CD1c-positive myeloid dendritic cell (primary cell): ENCODE results near the gene ARFGAP3.
"Not testable (repeated sequence)": the region's sequence is repeated elsewhere in the genome, so short reads cannot be mapped to it uniquely, and the experiment has no call there.

Source experiments
- DNase-seq: peaks from one replicate; pipeline ENCODE4 v3.0.0-alpha.2; 2016; ENCODE audit errors: extremely low spot score

The ARFGAP3 gene

GRCh38 chr22:42769238-42769573 lies 87.9 kb downstream of the ARFGAP3 start:
- no peak for DNase-seq

DNA sequence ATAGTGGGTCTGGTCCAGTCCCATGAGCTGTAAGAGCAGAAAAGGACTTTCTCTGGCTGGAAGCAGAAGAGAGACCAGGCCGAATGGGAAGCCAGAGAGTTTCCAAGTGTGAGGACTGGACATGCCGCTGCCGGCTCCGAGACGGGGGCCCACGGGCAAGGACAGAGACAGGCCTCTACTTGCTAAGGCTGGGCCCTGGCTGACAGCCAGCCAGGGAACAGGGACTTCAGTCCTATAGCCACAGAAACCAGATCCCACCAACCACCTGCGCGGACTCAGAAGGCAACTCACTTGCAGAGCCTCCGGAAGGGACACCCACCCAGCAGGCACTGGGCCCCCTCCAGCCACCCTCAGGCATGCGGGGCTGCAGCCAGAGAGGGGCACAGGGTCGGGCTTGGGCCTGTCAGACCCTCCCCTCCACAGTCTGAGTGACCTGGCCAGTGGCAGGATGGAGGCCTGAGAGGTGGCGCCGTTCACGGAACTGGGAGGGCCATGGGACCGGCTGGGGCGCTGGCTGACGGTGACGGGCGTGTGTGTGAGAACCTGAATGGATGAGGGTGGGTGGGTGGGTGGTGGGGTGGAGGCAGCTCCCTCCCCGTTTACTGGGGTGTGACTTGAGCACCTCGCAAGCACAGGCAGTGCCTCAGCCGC lies 88.6 kb downstream of the ARFGAP3 start:
- no peak for DNase-seq

DNA sequence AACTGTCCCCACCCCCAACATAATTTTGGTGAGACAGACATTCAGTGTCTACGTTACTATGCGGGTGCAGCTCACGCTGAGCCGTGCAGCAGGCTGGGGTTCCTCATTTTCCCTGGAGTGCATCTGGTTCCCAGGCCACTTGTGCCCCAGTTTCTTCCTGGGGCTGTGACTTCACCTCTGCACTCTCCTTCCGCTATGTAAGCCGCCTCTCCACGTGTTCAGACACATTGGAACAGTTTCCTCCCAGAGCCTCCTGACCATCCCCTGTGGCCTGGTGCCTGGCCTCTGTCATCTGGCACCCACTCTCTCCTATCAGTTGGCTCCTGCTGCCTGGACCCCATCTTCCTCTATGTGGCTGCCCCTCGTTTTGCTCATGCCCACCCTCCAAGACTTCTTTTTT lies 90.2 kb downstream of the ARFGAP3 start:
- DNase-seq: peak; percentile 87

- DNase-seq: no peak
These were observed 92.1 kb downstream of the ARFGAP3 start for GRCh38 chr22:42764895-42765363.

GRCh38 chr22:42763965-42764480 lies 93.0 kb downstream of the ARFGAP3 start:
- no peak for DNase-seq

GRCh38 chr22:42760806-42761565 lies 96.1 kb downstream of the ARFGAP3 start:
- no peak for DNase-seq

DNA sequence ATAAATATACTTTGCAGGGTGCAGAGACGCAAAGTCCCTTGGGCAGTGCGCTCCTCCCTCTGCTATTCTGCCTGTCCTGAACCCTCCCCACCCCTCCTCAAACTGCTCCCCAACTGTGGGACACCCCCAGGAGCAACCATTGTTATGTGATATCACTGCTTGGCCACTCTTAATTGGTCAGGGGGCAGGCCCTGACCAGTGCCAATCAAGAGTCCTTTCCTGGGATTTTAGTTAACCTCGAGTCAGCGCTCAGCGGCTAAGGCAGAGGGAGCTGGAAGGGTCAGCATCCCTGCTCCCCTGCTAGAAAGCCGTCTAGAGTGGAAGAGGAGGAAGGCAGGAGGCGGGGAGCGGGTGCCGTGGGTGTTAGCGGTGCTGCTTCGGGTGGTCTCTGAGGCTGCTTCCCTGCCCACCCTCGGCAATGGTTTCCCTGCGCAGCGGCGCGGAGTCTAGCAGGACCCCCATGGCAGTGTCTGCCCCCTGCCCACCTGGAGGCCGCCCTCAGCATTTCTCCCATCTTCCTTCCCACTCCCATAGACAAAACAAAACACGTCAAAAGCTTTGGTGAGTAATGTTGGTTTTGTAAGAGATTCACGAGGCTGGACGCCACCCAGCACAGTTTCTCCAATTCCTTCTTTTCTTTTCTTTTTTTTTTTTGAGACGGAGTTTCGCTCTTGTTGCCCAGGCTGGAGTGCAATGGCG lies 98.0 kb downstream of the ARFGAP3 start:
- DNase-seq: no peak

GRCh38 chr22:42755553-42755952 lies 101.5 kb downstream of the ARFGAP3 start:
- DNase-seq: peak; percentile 25

GRCh38 chr22:42755121-42755520 lies 102.0 kb downstream of the ARFGAP3 start:
- DNase-seq: not testable (repeated sequence)

DNA sequence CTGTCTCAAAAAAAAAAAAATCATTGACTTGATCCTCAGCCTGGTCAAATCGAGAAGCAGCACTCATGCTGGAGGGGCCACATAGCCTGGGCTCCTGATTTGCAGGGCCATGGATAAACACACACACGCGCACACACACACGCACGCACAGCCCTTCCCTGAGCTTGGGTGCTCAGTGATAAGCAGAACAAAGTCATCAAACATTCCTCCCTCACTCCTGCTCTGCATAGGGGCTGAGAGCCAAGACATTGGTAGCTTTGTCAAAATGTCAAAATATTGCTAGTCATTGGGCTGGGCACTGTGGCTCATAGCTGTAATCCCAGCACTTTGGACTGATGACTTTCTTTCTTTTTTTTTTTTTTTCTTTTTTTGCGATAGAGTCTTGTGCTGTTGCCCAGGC lies 102.4 kb downstream of the ARFGAP3 start:
- no peak for DNase-seq

DNA sequence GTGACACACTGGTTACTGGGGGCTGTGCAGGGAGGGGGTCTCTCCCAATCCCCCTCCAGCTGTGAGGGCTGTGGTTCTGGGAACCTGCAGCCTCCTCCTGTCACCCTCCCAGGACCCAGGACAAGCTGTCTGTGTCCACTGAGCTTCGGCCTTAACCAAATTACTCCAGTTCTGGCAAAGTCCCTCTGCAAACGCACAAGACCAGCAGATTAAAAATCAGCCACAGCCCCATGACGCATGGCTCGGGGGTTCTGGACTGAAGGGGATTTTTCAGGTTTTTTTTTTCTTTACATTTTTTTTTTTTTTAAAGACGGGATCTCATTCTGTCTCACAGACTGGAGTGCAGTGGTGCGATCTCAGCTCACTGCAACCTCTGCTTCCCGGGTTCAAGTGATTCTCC lies 104.2 kb downstream of the ARFGAP3 start:
- no peak for DNase-seq

- no peak for DNase-seq
These were observed 104.8 kb downstream of the ARFGAP3 start for GRCh38 chr22:42752230-42752746.

- DNase-seq: not testable (repeated sequence)
These were observed 106.7 kb downstream of the ARFGAP3 start for GRCh38 chr22:42750421-42750820.

GRCh38 chr22:42747701-42748513 lies 109.2 kb downstream of the ARFGAP3 start:
- no peak for DNase-seq
